ENCODE measurements around the gene LDLRAD4. TPM values are rescaled to one million over a fixed set of nuclear protein-coding genes. Genes with fewer than 3 reads are reported as not detected.

The LDLRAD4 gene
- total RNA-seq, 4 donors from 2014 or later, result 14.0 to 36.9 (median 29.3) TPM

DNA sequence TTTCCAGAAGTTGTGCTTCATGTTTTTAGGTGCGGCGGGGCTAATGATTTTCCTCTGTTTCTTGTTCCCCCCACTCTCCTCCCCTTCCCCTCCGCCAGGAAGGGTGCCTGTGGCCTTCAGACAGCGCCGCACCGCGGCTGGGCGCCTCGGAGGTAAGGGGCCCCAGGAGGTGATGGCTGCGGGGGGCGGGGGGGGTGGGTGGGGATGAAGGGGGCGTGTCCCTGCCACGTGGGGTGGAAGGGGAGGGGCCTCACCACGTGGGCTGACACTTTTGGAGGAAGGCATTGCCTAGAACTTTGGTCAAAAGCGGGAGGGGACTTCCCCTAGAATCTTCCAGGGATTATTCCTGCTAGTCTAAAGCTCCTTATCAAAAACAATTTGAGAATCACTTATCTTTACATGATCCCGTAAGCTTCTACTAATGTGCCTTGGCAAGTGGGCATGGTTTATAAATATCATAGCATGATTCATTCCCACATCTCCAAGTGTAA lies 424.7 kb downstream of the LDLRAD4 start:
- Histone ChIP-seq H3K4me1 (peaks cover 0 to 12% (median 5%) of the 10 kb centered on the region in 4 donors), H3K27me3 (no peaks in the 10 kb centered on the region), H3K9me3 (no peaks in the 10 kb centered on the region), H3K27ac (no peak overlapping the region), H3K36me3 (peaks cover 0 to 10% (median 0%) of the 10 kb centered on the region in 3 donors), H3K4me3 (no peak overlapping the region)
- 78 to 86% methylated on average over 11 to 16 of the region's 16 CpGs for WGBS, 2 donors
- no peak for TF ChIP-seq POLR2A (IDR thresholded peaks at IDR 0.05)
- TF ChIP-seq, protein P1, sequence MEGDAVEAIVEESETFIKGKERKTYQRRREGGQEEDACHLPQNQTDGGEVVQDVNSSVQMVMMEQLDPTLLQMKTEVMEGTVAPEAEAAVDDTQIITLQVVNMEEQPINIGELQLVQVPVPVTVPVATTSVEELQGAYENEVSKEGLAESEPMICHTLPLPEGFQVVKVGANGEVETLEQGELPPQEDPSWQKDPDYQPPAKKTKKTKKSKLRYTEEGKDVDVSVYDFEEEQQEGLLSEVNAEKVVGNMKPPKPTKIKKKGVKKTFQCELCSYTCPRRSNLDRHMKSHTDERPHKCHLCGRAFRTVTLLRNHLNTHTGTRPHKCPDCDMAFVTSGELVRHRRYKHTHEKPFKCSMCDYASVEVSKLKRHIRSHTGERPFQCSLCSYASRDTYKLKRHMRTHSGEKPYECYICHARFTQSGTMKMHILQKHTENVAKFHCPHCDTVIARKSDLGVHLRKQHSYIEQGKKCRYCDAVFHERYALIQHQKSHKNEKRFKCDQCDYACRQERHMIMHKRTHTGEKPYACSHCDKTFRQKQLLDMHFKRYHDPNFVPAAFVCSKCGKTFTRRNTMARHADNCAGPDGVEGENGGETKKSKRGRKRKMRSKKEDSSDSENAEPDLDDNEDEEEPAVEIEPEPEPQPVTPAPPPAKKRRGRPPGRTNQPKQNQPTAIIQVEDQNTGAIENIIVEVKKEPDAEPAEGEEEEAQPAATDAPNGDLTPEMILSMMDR (IDR thresholded peaks at IDR 0.05), result no peak
- TF ChIP-seq EP300 (IDR thresholded peaks at IDR 0.05), result no peak
- DNase-seq (ENCODE audit: low spot score in 2 of 2), result no peak

GRCh38 chr18:13645093-13645492 lies 426.5 kb downstream of the LDLRAD4 start:
- TF ChIP-seq, protein P1 (IDR thresholded peaks at IDR 0.05), result no peak
- TF ChIP-seq EP300 (IDR thresholded peaks at IDR 0.05) (no peak), POLR2A (IDR thresholded peaks at IDR 0.05) (no peak)
- no peak overlapping the region for H3K4me3 ChIP-seq
- H3K27ac ChIP-seq, result no peak overlapping the region
- no peaks in the 10 kb centered on the region for H3K27me3 ChIP-seq
- peaks cover 0 to 12% (median 5%) of the 10 kb centered on the region in 4 donors for H3K4me1 ChIP-seq
- DNase-seq (ENCODE audit: low spot score in 2 of 2), result no peak
- 96 to 97% methylated on average over 16 of the region's 16 CpGs for WGBS, 2 donors
- peaks cover 0 to 10% (median 0%) of the 10 kb centered on the region in 3 donors for H3K36me3 ChIP-seq
- no peaks in the 10 kb centered on the region for H3K9me3 ChIP-seq

DNA sequence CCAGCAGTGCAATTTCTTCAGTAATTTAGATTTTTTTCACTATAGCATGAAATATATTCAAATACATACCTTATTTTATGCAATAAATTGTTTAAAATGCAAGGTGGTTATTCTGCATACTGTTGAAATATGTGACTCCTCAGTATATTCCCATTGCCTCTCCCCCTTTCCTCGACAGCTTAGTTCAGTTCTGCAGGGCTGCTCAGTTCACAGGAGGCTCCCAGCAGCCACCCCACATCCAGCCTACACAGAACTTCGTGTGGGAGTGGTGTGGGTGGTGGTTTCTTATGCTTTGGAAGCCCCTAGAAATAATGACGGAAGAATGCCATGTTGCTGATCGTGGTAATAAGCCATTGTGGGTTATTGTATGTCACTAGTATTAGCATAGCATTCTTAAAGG lies 428.1 kb downstream of the LDLRAD4 start:
- Histone ChIP-seq H3K4me1 (peaks cover 0 to 5% (median 2%) of the 10 kb centered on the region in 4 donors), H3K27me3 (no peaks in the 10 kb centered on the region), H3K27ac (no peak overlapping the region), H3K4me3 (no peak overlapping the region), H3K36me3 (peaks cover 0 to 10% (median 0%) of the 10 kb centered on the region in 3 donors), H3K9me3 (no peaks in the 10 kb centered on the region)
- TF ChIP-seq, protein P1 (IDR thresholded peaks at IDR 0.05), result no peak
- no peak for TF ChIP-seq EP300 (IDR thresholded peaks at IDR 0.05)
- TF ChIP-seq POLR2A (IDR thresholded peaks at IDR 0.05), result no peak
- DNase-seq (ENCODE audit: low spot score in 2 of 2), result no peak
- WGBS, 2 donors, result 52 to 64% methylated on average over 4 of the region's 4 CpGs

DNA sequence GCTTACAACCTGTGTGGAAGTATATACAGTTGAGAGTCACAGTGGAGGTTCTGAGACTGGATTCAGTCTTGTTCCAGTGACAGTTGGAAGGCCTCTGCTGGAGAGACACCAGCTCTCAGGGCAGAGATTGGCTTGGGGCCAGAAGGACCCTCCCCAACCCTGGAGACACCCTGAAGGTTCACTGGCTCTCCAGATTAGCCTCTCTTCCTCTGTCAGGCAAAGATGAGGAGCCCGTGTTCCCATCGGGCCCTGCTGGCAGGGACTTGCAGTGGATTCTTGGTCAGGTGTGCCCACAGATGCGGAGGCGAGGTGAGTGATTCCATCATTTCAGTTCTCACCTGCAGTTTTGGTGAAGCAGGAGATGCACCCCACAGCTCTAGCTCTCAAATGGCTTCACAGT lies 429.2 kb downstream of the LDLRAD4 start:
- Histone ChIP-seq H3K4me1 (no peaks in the 10 kb centered on the region), H3K27me3 (no peaks in the 10 kb centered on the region), H3K36me3 (peaks cover 0 to 10% (median 0%) of the 10 kb centered on the region in 3 donors), H3K27ac (no peak overlapping the region), H3K9me3 (no peaks in the 10 kb centered on the region), H3K4me3 (no peak overlapping the region)
- TF ChIP-seq EP300 (IDR thresholded peaks at IDR 0.05) (no peak), POLR2A (IDR thresholded peaks at IDR 0.05) (no peak)
- TF ChIP-seq, protein P1 (IDR thresholded peaks at IDR 0.05), result no peak
- DNase-seq (ENCODE audit: low spot score in 2 of 2), result no peak
- WGBS, 2 donors, result 95 to 97% methylated on average over 4 of the region's 4 CpGs

GRCh38 chr18:13649397-13650390 lies 431.1 kb downstream of the LDLRAD4 start:
- DNase-seq (ENCODE audit: low spot score in 2 of 2), result no peak
- Histone ChIP-seq H3K9me3 (no peaks in the 10 kb centered on the region), H3K4me1 (no peaks in the 10 kb centered on the region), H3K27me3 (no peaks in the 10 kb centered on the region), H3K4me3 (no peak overlapping the region), H3K27ac (no peak overlapping the region), H3K36me3 (peaks cover 0 to 10% (median 0%) of the 10 kb centered on the region in 3 donors)
- TF ChIP-seq, protein P1 (IDR thresholded peaks at IDR 0.05), result no peak
- TF ChIP-seq EP300 (IDR thresholded peaks at IDR 0.05) (no peak), POLR2A (IDR thresholded peaks at IDR 0.05) (no peak)
- 71 to 74% methylated on average over 23 of the region's 23 CpGs for WGBS, 2 donors

All from tibial nerve (tissue), 4 donors.